Ascending aorta (tissue), 2 donors: Measurements from ENCODE around the gene PDCL2. TPM values are rescaled to one million over a fixed set of nuclear protein-coding genes. Genes with fewer than 3 reads are reported as not detected.
"Not testable (repeated sequence)": the region's sequence is repeated elsewhere in the genome, so short reads cannot be mapped to it uniquely, and the experiment has no call there.

Experiments
- DNase-seq, 2 donors: peaks; one replicate each; pipeline ENCODE4 v3.0.0-alpha.2; 2019; ENCODE audit warnings: low spot score in 2 of 2
- H3K27ac ChIP-seq, 2 donors: fragments of 200-600 bp; sonication (generic); one replicate each; pipeline ENCODE4 v1.5.1; 2016 to 2017; ENCODE audit warnings: mild to moderate bottlenecking in 1 of 2
- H3K27me3 ChIP-seq: fragments of 200-600 bp; sonication (generic); one replicate; pipeline ENCODE4 v1.5.1; 2017
- H3K36me3 ChIP-seq, 2 donors: fragments of 200-600 bp; sonication (generic); one replicate each; pipeline ENCODE4 v1.5.1; 2016
- H3K4me1 ChIP-seq, 2 donors: fragments of 200-600 bp; sonication (generic); one replicate each; pipeline ENCODE4 v1.5.1; 2016 to 2017; ENCODE audit warnings: mild to moderate bottlenecking in 1 of 2
- H3K4me3 ChIP-seq, 2 donors: fragments of 200-600 bp; sonication (generic); one replicate each; pipeline ENCODE4 v1.5.1; 2016 to 2017; ENCODE audit warnings: mild to moderate bottlenecking in 1 of 2
- H3K9me3 ChIP-seq, 2 donors: fragments of 200-600 bp; sonication (generic); one replicate each; pipeline ENCODE4 v1.5.1; 2016
- intact Hi-C: fragments of 100-400 bp; cut with DNase I; formaldehyde crosslinking; loops from one replicate; pipeline ENCODE4 v1.15.1; 2023
- total RNA-seq: library from RNA; depleted of rRNA; stranded (reverse); fragments of >200 nt; gene quantifications from one replicate; pipeline ENCODE4 v1.1.0, GENCODE V29; 2016
- TF ChIP-seq, protein P1 (sequence below), 3 experiments: fragments of 200-600 bp in 2 of 3; fragments of 450-650 bp in 1 of 3; sonication (generic) in 2 of 3; IDR thresholded peaks; one replicate each; pipeline ENCODE4 v1.5.1; 2016 to 2019; ENCODE audit warnings: antibody characterized with exemption in 3 of 3, mild to moderate bottlenecking in 1 of 3, moderate library complexity in 1 of 3

PDCL2 gene
- total RNA-seq, 1 donor from 2014 or later, result not detected

DNA sequence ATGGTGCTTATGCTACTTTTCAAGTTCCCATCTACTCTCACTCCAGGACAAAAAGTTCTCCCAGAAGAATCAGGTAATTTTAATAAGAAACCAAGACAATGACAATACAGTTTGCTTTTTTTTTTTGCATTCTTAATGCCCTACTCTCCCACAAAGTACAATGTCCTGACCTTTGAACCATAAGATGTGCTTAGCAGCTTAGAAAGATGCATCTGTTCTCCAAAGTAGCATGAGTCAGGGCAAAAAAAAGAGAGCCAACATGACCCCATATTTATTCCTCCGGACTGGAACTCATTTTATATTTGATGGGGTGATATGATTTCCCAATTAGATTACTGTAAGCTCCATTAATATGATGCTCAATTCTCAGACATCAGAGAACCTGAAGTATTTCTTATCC is 16.5 kb upstream of the PDCL2 start:
- TF ChIP-seq, protein P1, sequence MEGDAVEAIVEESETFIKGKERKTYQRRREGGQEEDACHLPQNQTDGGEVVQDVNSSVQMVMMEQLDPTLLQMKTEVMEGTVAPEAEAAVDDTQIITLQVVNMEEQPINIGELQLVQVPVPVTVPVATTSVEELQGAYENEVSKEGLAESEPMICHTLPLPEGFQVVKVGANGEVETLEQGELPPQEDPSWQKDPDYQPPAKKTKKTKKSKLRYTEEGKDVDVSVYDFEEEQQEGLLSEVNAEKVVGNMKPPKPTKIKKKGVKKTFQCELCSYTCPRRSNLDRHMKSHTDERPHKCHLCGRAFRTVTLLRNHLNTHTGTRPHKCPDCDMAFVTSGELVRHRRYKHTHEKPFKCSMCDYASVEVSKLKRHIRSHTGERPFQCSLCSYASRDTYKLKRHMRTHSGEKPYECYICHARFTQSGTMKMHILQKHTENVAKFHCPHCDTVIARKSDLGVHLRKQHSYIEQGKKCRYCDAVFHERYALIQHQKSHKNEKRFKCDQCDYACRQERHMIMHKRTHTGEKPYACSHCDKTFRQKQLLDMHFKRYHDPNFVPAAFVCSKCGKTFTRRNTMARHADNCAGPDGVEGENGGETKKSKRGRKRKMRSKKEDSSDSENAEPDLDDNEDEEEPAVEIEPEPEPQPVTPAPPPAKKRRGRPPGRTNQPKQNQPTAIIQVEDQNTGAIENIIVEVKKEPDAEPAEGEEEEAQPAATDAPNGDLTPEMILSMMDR (IDR thresholded peaks at IDR 0.05), result no peak
- Histone ChIP-seq H3K27me3 (no peaks in the 10 kb centered on the region), H3K27ac (no peak overlapping the region), H3K36me3 (no peaks in the 10 kb centered on the region), H3K4me1 (no peaks in the 10 kb centered on the region), H3K4me3 (no peak overlapping the region), H3K9me3 (no peaks in the 10 kb centered on the region)
- DNase-seq, result no peak
- intact Hi-C loops, result no loop called here

- H3K4me3 ChIP-seq, result no peak overlapping the region
- no peak overlapping the region for H3K27ac ChIP-seq
- TF ChIP-seq, protein P1 (IDR thresholded peaks at IDR 0.05), result no peak
- intact Hi-C loops, result no loop called here
- H3K4me1 ChIP-seq, result no peaks in the 10 kb centered on the region
- H3K27me3 ChIP-seq, result no peaks in the 10 kb centered on the region
- DNase-seq, result no peak
- H3K9me3 ChIP-seq, result no peaks in the 10 kb centered on the region
- no peaks in the 10 kb centered on the region for H3K36me3 ChIP-seq
Measured at GRCh38 chr4:55604996-55605395, 13.0 kb upstream of the PDCL2 start.

- no peaks in the 10 kb centered on the region for H3K9me3 ChIP-seq
- TF ChIP-seq, protein P1 (IDR thresholded peaks at IDR 0.05), result no peak
- H3K27me3 ChIP-seq, result no peaks in the 10 kb centered on the region
- H3K4me3 ChIP-seq, result no peak overlapping the region
- no peak for DNase-seq
- no peak overlapping the region for H3K27ac ChIP-seq
- intact Hi-C loops, result no loop called here
- H3K4me1 ChIP-seq, result no peaks in the 10 kb centered on the region
- no peaks in the 10 kb centered on the region for H3K36me3 ChIP-seq
Measured at GRCh38 chr4:55600640-55601039, 8.6 kb upstream of the PDCL2 start.

DNA sequence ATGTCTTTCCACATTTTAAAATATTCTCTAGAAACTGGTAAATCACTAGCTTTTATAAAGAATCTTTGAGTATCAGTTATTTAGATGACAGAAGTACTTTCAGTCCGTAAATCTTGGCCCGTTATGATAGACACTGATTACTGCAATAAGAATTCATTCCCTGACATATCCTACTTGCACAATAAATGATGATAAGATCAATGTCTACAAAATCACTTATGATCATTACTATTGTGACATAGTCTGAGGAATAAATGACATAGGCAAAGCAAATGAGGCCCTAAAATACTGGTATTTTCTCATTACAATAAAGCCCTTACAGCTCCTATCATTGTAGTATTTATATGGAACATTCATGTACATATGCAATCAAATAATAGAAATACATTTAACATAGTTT is 6.6 kb upstream of the PDCL2 start:
- no peak for DNase-seq
- Histone ChIP-seq H3K36me3 (no peaks in the 10 kb centered on the region), H3K9me3 (no peaks in the 10 kb centered on the region), H3K27ac (no peak overlapping the region), H3K27me3 (no peaks in the 10 kb centered on the region), H3K4me3 (no peak overlapping the region), H3K4me1 (no peaks in the 10 kb centered on the region)
- intact Hi-C loops, result no loop called here
- TF ChIP-seq, protein P1 (IDR thresholded peaks at IDR 0.05), result no peak

DNA sequence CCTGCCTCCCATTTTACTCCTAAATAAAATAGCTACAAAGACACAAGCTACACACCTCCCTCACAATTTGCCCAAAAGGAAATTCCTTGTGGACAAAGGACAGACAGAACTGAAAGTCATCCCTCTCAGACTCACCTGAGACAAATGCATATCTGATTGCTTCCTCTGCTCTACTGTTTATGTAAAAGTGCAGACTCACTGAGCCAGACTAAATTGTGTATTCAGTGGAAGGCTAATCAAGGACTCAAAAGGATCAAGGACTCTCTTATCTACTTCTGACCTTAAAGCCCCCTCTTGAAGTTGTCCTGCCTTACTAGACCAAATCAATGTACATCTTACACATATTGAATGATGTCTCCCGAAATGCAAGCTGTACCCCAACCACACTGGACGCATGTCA is 3.9 kb downstream of the PDCL2 start:
- no peaks in the 10 kb centered on the region for H3K36me3 ChIP-seq
- no peak overlapping the region for H3K4me3 ChIP-seq
- intact Hi-C loops, result no loop called here
- no peaks in the 10 kb centered on the region for H3K4me1 ChIP-seq
- no peaks in the 10 kb centered on the region for H3K27me3 ChIP-seq
- no peak overlapping the region for H3K27ac ChIP-seq
- TF ChIP-seq, protein P1 (IDR thresholded peaks at IDR 0.05), result no peak
- peaks cover 0 to 8% of the 10 kb centered on the region in 2 donors for H3K9me3 ChIP-seq
- DNase-seq, result no peak

DNA sequence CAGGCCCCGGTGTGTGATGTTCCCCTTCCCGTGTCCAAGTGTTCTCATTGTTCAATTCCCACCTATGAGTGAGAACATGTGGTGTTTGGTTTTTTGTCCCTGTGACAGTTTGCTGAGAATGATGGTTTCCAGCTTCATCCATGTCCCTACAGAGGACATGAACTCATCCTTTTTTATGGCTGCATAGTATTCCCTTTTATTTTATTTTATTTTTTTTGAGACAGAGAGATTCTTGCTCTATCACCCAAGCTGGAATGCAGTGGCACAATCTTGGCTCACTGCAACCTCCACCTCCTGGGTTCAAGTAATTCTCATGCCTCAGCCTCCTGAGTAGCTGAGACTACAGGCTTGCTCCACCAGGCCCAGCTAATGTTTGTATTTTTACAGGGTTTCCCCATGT is 9.3 kb downstream of the PDCL2 start:
- H3K36me3 ChIP-seq, H3K4me3 ChIP-seq, intact Hi-C loops, DNase-seq, H3K27me3 ChIP-seq, H3K9me3 ChIP-seq, H3K4me1 ChIP-seq, H3K27ac ChIP-seq: not testable (repeated sequence)
